ENCODE data around the gene ACE2. TPM values are rescaled to one million over a fixed set of nuclear protein-coding genes. Genes with fewer than 3 reads are reported as not detected.

ACE2 gene
- total and polyA plus RNA-seq, 9 of the 15 experiments (the other 6 are each of a cell fraction or from before 2014, with no cell fraction given), result 0.03 to 0.09 (median 0.07) TPM; not detected in 6

DNA sequence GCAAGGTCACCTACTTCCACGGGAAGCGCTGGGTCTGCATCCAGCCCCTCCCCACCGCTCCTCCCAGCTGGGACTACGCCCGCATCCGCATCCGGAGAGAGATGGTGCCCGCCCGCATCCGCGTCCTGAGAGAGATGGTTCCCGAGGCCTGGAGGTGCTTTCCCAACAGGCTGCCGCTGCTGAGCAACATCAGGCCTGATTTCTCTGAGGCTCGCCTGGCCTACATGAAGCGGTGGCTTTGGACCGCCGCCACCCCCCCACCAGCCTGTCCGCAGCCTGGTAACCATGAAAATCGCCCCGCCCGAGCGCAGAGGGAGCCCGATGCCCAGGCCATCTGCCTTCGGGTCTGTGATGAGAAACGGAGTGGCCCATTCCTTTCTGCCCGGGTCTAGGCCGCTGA, 45.8 kb upstream of the ACE2 start:
- ChIA-PET POLR2A (no interaction called here), CTCF (ENCODE audit: low intra/inter-chr PET ratio) (no interaction called here)
- Histone ChIP-seq H3K27ac (ENCODE audit: extremely low read depth, low read depth, low read length) (no peak overlapping the region), H3K79me2 (ENCODE audit: control insufficient read depth, insufficient read depth, low read length) (no peaks in the 10 kb centered on the region), H3K27me3 (ENCODE audit: control insufficient read depth in 2 of 2, insufficient read depth in 2 of 2, low read length in 2 of 2) (no peaks in the 10 kb centered on the region; a peak in 1 of 5 replicates), H3K4me1 (replicated peaks in 1 of 2; ENCODE audit: control insufficient read depth in 2 of 2, insufficient read depth in 2 of 2, low read length in 2 of 2) (no peaks in the 10 kb centered on the region), H3K4me2 (ENCODE audit: insufficient read depth, low read length) (no peak overlapping the region), H3K9me1 (ENCODE audit: control insufficient read depth, insufficient read depth, low read length) (no peaks in the 10 kb centered on the region), H3K4me3 (no peak overlapping the region), H2AFZ (ENCODE audit: low read depth, low read length) (no peak overlapping the region), H4K20me1 (replicated peaks; ENCODE audit: control insufficient read depth, insufficient read depth, low read length) (no peaks in the 10 kb centered on the region), H3K9me3 (replicated peaks; ENCODE audit: control insufficient read depth, insufficient read depth, low read depth, low read length) (no peaks in the 10 kb centered on the region), H3K36me3 (ENCODE audit: control insufficient read depth, insufficient read depth, low read length) (no peaks in the 10 kb centered on the region), H3K9ac (ENCODE audit: insufficient read depth in 1 of 2, low read depth in 2 of 2, low read length in 2 of 2) (no peak overlapping the region)
- no TSS peak for BruUV-seq (replicated peaks)
- ATAC-seq (no peak), FAIRE-seq (no peak), DNase-seq (ENCODE audit: extremely low read depth in 1 of 4, low spot score in 3 of 4) (no peak)
- WGBS (ENCODE audit: insufficient coverage, low coverage, missing lambda C conversion rate), result 85% methylated on average over 11 of the region's 27 CpGs
- intact Hi-C loops (cut with micrococcal nuclease) (loop anchor here (5.0 kb wide), 1 partner anchor 174 kb away; no protein-coding TSS in a partner anchor), in situ Hi-C loops (cut with MboI) (loop anchor here (10.0 kb wide), 1 partner anchor 82 kb away; no protein-coding TSS in a partner anchor)
- TF ChIP-seq, protein P1, sequence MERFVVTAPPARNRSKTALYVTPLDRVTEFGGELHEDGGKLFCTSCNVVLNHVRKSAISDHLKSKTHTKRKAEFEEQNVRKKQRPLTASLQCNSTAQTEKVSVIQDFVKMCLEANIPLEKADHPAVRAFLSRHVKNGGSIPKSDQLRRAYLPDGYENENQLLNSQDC (CRISPR knock-in tag; IDR thresholded peaks at IDR 0.05), result no peak
- TF ChIP-seq, protein P2, sequence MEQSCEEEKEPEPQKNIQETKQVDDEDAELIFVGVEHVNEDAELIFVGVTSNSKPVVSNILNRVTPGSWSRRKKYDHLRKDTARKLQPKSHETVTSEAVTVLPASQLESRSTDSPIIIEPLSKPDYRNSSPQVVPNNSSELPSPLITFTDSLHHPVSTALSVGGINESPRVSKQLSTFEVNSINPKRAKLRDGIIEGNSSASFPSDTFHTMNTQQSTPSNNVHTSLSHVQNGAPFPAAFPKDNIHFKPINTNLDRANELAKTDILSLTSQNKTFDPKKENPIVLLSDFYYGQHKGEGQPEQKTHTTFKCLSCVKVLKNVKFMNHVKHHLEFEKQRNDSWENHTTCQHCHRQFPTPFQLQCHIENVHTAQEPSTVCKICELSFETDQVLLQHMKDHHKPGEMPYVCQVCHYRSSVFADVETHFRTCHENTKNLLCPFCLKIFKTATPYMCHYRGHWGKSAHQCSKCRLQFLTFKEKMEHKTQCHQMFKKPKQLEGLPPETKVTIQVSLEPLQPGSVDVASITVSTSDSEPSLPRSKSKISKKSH (CRISPR knock-in tag; IDR thresholded peaks at IDR 0.05), result no peak
- TF ChIP-seq NCOA6 (IDR thresholded peaks at IDR 0.05) (no peak), RBM17 (IDR thresholded peaks at IDR 0.05; ENCODE audit: borderline replicate concordance, low read depth, low read length) (no peak), CCAR2 (IDR thresholded peaks at IDR 0.05; ENCODE audit: low read depth, low read length) (no peak), SMARCC2 (IDR thresholded peaks at IDR 0.05; ENCODE audit: low read depth) (no peak)
- TF ChIP-seq, protein P3, sequence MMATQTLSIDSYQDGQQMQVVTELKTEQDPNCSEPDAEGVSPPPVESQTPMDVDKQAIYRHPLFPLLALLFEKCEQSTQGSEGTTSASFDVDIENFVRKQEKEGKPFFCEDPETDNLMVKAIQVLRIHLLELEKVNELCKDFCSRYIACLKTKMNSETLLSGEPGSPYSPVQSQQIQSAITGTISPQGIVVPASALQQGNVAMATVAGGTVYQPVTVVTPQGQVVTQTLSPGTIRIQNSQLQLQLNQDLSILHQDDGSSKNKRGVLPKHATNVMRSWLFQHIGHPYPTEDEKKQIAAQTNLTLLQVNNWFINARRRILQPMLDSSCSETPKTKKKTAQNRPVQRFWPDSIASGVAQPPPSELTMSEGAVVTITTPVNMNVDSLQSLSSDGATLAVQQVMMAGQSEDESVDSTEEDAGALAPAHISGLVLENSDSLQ (IDR thresholded peaks at IDR 0.05), result no peak
- TF ChIP-seq, protein P4, sequence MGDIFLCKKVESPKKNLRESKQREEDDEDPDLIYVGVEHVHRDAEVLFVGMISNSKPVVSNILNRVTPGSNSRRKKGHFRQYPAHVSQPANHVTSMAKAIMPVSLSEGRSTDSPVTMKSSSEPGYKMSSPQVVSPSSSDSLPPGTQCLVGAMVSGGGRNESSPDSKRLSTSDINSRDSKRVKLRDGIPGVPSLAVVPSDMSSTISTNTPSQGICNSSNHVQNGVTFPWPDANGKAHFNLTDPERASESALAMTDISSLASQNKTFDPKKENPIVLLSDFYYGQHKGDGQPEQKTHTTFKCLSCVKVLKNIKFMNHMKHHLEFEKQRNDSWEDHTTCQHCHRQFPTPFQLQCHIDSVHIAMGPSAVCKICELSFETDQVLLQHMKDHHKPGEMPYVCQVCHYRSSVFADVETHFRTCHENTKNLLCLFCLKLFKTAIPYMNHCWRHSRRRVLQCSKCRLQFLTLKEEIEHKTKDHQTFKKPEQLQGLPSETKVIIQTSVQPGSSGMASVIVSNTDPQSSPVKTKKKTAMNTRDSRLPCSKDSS (IDR thresholded peaks at IDR 0.05; ENCODE audit: low read depth, partially characterized antibody), result no peak
